ENCODE results near the gene USP24.

The USP24 gene

DNA sequence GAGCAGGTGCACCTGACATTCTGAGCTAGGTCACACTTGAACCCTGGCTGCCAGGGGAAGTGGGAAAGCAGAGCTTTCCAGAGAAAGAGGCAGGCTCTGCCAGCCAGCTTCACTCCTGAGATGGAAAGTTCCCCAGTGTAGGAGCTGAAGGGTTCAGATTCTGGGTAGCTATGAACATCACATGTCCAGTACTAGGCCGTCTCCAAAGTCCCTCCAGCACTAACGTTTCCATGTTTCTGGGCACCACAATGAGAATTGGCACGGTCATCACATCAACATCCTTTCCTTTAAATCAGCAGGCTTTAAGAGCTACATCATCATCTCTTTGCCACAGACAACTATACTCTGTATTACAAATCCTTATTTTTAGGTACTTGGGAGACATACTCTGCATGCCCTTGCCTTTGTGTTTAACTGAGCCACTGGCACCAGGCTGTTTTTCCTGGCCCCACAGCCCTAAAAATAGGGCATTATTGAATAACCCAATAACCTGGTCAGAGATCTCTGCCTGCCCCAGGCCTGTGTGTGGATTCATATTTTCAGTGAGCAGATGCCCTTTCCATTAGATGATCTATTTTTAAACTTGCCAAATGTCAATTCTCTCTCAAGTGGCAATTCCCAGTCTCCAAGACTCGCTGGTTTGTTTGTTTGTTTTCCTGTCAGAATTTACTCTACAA is 35.4 kb upstream of the USP24 start:
- peak; percentile 10 for DNase-seq (ENCODE audit: low read depth)
- TF ChIP-seq, protein P1, sequence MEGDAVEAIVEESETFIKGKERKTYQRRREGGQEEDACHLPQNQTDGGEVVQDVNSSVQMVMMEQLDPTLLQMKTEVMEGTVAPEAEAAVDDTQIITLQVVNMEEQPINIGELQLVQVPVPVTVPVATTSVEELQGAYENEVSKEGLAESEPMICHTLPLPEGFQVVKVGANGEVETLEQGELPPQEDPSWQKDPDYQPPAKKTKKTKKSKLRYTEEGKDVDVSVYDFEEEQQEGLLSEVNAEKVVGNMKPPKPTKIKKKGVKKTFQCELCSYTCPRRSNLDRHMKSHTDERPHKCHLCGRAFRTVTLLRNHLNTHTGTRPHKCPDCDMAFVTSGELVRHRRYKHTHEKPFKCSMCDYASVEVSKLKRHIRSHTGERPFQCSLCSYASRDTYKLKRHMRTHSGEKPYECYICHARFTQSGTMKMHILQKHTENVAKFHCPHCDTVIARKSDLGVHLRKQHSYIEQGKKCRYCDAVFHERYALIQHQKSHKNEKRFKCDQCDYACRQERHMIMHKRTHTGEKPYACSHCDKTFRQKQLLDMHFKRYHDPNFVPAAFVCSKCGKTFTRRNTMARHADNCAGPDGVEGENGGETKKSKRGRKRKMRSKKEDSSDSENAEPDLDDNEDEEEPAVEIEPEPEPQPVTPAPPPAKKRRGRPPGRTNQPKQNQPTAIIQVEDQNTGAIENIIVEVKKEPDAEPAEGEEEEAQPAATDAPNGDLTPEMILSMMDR (conservative IDR thresholded peaks at IDR 0.05; ENCODE audit: low read length): no peak
- H3K4me3 ChIP-seq (ENCODE audit: low read length): no peak overlapping the region

DNA sequence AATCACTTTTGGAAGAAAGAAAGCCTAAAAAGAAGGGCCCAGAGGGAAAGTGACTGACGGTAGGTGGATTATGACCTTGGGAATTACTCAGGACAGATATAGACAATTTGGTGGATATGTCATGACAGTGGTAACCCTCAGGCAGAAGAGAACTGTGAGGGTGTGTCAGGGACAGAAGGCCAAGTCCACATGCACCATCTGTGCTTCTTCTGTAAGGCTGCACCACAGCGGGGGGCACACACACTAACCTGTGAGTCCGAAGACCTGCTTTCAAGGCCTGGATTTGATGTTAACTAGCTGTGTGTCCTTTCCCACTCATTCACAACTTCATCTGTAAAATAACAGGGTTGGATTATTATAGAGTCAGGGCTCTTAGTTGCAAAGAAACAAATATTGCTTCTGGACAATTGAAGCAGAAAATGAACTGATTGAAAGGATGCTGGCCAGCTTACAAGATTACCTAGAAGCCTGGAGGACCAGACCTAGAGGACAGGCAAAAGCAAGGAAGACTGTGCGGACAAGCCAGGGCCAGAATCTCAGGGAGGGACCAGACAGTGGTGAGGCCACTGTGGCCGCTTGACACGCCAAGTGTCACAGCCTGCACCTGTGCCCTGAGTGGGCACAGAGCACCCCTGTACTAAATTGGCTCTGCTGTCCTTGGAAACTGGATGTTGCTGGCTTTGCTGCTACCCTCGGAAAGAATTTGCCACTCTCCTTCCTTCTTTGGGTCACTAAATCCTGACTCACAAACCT is 34.7 kb upstream of the USP24 start:
- DNase-seq (ENCODE audit: low read depth): no peak
- TF ChIP-seq, protein P1 (conservative IDR thresholded peaks at IDR 0.05; ENCODE audit: low read length): no peak
- no peak overlapping the region for H3K4me3 ChIP-seq (ENCODE audit: low read length)

DNA sequence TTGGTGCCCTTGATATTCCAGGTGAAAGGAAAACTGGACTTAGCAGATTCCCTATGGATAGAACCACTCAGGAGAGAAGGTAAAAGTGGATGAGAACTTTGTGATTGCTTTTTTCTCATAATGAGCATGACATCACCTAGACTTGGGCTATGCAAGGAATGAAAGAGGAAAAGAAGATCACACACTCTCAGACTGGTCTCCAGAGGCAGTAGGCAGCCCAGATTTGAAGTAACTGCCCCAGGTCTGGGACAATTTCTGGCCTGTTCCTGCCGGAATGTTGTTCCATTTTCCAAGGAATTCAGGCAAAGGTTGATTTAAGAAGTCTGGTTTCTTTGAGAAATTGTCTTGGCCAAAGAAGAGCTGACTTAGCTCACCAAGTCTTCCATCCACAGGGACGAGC is 31.7 kb upstream of the USP24 start:
- TF ChIP-seq, protein P1 (conservative IDR thresholded peaks at IDR 0.05; ENCODE audit: low read length): no peak

GRCh38 chr1:55246331-55246730 is 31.2 kb upstream of the USP24 start:
- DNase-seq (ENCODE audit: low read depth): no peak
- H3K4me3 ChIP-seq (ENCODE audit: low read length): no peak overlapping the region
- TF ChIP-seq, protein P1 (conservative IDR thresholded peaks at IDR 0.05; ENCODE audit: low read length): no peak

More for the DNA sequence above, 31.7 kb upstream of the USP24 start:
- no peak for DNase-seq (ENCODE audit: low read depth)
- no peak overlapping the region for H3K4me3 ChIP-seq (ENCODE audit: low read length)

DNA sequence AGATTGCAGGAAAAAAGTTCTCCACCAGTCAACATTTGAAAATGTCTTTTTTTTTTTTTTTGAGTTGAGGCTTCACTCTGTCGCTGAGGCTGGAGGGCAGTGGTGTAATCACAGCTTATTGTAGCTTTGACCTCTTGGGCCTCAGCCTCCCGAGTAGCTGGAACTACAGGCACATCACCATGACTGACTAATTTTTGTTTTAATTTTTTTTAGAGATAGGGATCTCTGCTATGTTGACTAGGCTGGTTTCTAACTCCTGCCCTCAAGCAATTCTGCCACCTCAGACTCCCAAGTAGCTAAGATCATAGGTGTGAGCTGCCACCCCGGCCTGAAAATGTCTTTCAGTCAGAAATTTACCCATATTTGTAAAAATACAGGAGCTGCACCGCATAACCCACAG is 30.6 kb upstream of the USP24 start:
- H3K4me3 ChIP-seq (ENCODE audit: low read length): no peak overlapping the region
- TF ChIP-seq, protein P1 (conservative IDR thresholded peaks at IDR 0.05; ENCODE audit: low read length): no peak
- no peak for DNase-seq (ENCODE audit: low read depth)

DNA sequence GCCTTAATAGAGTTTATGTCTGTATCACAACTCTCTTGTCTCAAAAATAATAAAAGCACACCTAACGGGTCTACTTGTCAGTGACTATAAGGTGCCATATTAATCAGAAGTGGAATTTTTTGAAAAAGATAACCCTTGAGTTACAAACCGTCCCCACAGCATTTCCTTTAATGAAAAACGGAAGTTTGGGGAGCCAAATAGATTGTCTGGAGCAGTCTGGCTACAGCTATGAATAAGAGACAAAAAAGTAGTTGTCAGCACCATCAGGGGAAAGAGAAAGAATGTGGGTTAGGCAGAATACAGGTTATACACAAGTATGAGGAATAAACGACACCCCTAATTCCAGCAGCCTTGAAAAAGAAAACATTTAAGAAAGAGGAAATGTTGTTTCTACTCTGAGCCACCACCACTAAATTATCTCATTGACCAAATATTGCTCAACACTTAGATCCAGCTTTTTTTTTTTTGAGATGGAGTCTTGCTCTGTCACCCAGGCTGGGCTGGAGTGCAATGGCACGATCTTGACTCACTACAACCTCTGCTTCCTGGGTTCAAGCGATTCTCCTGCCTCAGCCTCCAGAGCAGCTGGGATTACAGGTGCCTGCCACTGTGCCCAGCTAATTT is 29.4 kb upstream of the USP24 start:
- no peak overlapping the region for H3K4me3 ChIP-seq (ENCODE audit: low read length)
- DNase-seq (ENCODE audit: low read depth): peak; percentile 51
- TF ChIP-seq, protein P1 (conservative IDR thresholded peaks at IDR 0.05; ENCODE audit: low read length): no peak

Data from AG10803 (cell line).